ENCODE data around the gene C5orf15. TPM values are rescaled to one million over a fixed set of nuclear protein-coding genes. Genes with fewer than 3 reads are reported as not detected.

The C5orf15 gene
- total RNA-seq, 1 experiment from 2014 or later = 63.2 TPM

DNA sequence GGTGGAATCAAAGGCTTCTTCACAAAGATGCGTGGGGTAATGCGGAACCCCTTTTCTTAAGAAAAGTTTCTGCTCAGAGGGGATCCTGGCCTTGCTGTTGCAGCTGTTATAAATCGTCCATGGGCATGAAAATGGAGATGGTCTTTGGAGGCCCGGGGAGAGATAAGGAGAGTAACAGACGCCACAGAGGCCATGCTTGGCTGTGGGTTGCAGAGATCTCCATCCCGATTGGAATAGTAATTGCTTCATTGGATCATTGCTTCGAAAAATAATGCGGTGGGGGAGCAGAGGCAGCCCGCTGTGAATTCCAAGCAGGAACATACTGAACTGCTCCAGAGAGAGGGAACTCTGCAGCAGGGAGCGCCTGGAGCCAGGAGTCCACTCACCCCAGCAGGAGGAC, 55.5 kb downstream of the C5orf15 start:
- BruUV-seq (replicated peaks) = no TSS peak
- no peak for TF ChIP-seq TCF7L2 (IDR thresholded peaks at IDR 0.05; ENCODE audit: low read depth, low read length)
- TF ChIP-seq CTCF (IDR thresholded peaks at IDR 0.05) = no peak
- TF ChIP-seq, protein P1, sequence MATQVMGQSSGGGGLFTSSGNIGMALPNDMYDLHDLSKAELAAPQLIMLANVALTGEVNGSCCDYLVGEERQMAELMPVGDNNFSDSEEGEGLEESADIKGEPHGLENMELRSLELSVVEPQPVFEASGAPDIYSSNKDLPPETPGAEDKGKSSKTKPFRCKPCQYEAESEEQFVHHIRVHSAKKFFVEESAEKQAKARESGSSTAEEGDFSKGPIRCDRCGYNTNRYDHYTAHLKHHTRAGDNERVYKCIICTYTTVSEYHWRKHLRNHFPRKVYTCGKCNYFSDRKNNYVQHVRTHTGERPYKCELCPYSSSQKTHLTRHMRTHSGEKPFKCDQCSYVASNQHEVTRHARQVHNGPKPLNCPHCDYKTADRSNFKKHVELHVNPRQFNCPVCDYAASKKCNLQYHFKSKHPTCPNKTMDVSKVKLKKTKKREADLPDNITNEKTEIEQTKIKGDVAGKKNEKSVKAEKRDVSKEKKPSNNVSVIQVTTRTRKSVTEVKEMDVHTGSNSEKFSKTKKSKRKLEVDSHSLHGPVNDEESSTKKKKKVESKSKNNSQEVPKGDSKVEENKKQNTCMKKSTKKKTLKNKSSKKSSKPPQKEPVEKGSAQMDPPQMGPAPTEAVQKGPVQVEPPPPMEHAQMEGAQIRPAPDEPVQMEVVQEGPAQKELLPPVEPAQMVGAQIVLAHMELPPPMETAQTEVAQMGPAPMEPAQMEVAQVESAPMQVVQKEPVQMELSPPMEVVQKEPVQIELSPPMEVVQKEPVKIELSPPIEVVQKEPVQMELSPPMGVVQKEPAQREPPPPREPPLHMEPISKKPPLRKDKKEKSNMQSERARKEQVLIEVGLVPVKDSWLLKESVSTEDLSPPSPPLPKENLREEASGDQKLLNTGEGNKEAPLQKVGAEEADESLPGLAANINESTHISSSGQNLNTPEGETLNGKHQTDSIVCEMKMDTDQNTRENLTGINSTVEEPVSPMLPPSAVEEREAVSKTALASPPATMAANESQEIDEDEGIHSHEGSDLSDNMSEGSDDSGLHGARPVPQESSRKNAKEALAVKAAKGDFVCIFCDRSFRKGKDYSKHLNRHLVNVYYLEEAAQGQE (IDR thresholded peaks at IDR 0.05; ENCODE audit: insufficient read depth in 1 of 2, low read depth in 2 of 2, low read length in 1 of 2) = no peak
- TF ChIP-seq POLR2AphosphoS5 (IDR thresholded peaks at IDR 0.05; ENCODE audit: low read depth, low read length) = no peak
- no peak for TF ChIP-seq SIN3A (IDR thresholded peaks at IDR 0.05; ENCODE audit: borderline replicate concordance, insufficient read depth, low read depth, low read length)
- CTCF ChIA-PET = no interaction called here

DNA sequence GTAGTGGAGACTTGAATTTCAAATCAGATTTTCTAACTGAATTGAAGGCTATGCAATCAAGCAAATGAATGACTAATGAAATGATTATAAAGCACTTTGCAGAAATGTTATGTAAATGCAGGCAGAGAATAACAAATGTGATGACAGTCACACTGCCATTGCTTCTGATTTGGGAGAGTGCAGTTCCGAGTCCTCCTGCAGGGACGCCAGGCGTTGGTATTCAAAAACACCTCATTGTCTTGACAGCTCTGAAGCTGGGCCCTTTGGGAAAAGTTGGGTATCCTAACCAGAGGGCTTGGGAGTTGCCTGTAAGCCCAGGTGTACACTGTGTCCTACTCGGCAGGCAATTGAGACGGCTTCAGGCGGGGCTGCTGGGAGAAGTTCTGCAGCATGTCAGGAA, 57.9 kb downstream of the C5orf15 start:
- ATAC-seq (no peak), DNase-seq (ENCODE audit: low read depth, low spot score) (no peak)
- TF ChIP-seq CTCF (IDR thresholded peaks at IDR 0.05) (no peak), POLR2AphosphoS5 (IDR thresholded peaks at IDR 0.05; ENCODE audit: low read depth, low read length) (no peak), TCF7L2 (IDR thresholded peaks at IDR 0.05; ENCODE audit: low read depth, low read length) (no peak), SIN3A (IDR thresholded peaks at IDR 0.05; ENCODE audit: borderline replicate concordance, insufficient read depth, low read depth, low read length) (no peak)
- TF ChIP-seq, protein P1 (IDR thresholded peaks at IDR 0.05; ENCODE audit: insufficient read depth in 1 of 2, low read depth in 2 of 2, low read length in 1 of 2) = no peak
- no peaks in the 10 kb centered on the region for H3K4me1 ChIP-seq (ENCODE audit: control insufficient read depth, insufficient read depth, low read length)
- no peak overlapping the region for H3K27ac ChIP-seq (ENCODE audit: low read length)
- H3K9me3 ChIP-seq (ENCODE audit: control insufficient read depth, insufficient read depth, low read depth, low read length) = no peaks in the 10 kb centered on the region
- no TSS peak for BruUV-seq (replicated peaks)
- no peaks in the 10 kb centered on the region for H3K27me3 ChIP-seq (ENCODE audit: control insufficient read depth, insufficient read depth, low read length)
- H3K4me3 ChIP-seq (ENCODE audit: low read depth in 2 of 2, low read length in 2 of 2) = no peak overlapping the region
- intact Hi-C loops (cut with micrococcal nuclease; ENCODE audit: unreplicated experiment) = no loop called here
- CTCF ChIA-PET = no interaction called here
- H3K36me3 ChIP-seq (ENCODE audit: control insufficient read depth, insufficient read depth, low read length) = no peaks in the 10 kb centered on the region
- POLR2A ChIA-PET = no interaction called here
- in situ Hi-C loops (cut with HindIII; ENCODE audit: low pct_unique_long_range_greater_than_20kb, low sequenced_read_pairs) = no loop called here

More for the DNA sequence above, 55.5 kb downstream of the C5orf15 start:
- peaks cover 2% of the 10 kb centered on the region; the same call in 1 of the 2 replicates for H3K27me3 ChIP-seq (ENCODE audit: control insufficient read depth, insufficient read depth, low read length)
- no peaks in the 10 kb centered on the region for H3K36me3 ChIP-seq (ENCODE audit: control insufficient read depth, insufficient read depth, low read length)
- POLR2A ChIA-PET = no interaction called here
- H3K4me1 ChIP-seq (ENCODE audit: control insufficient read depth, insufficient read depth, low read length) = no peaks in the 10 kb centered on the region
- in situ Hi-C loops (cut with HindIII; ENCODE audit: low pct_unique_long_range_greater_than_20kb, low sequenced_read_pairs) = no loop called here
- no peak overlapping the region for H3K27ac ChIP-seq (ENCODE audit: low read length)
- ATAC-seq (no peak), DNase-seq (ENCODE audit: low read depth, low spot score) (no peak)
- H3K4me3 ChIP-seq (ENCODE audit: low read depth in 2 of 2, low read length in 2 of 2) = no peak overlapping the region
- intact Hi-C loops (cut with micrococcal nuclease; ENCODE audit: unreplicated experiment) = no loop called here
- no peaks in the 10 kb centered on the region for H3K9me3 ChIP-seq (ENCODE audit: control insufficient read depth, insufficient read depth, low read depth, low read length)
